T-helper 9 cell (primary cell): Measurements from ENCODE around the gene NELFCD.
"Not testable (repeated sequence)": the region's sequence is repeated elsewhere in the genome, so short reads cannot be mapped to it uniquely, and the experiment has no call there.

Experiments
- DNase-seq: peaks from one replicate; pipeline ENCODE4 v3.0.0-alpha.2; 2020

Gene NELFCD

DNA sequence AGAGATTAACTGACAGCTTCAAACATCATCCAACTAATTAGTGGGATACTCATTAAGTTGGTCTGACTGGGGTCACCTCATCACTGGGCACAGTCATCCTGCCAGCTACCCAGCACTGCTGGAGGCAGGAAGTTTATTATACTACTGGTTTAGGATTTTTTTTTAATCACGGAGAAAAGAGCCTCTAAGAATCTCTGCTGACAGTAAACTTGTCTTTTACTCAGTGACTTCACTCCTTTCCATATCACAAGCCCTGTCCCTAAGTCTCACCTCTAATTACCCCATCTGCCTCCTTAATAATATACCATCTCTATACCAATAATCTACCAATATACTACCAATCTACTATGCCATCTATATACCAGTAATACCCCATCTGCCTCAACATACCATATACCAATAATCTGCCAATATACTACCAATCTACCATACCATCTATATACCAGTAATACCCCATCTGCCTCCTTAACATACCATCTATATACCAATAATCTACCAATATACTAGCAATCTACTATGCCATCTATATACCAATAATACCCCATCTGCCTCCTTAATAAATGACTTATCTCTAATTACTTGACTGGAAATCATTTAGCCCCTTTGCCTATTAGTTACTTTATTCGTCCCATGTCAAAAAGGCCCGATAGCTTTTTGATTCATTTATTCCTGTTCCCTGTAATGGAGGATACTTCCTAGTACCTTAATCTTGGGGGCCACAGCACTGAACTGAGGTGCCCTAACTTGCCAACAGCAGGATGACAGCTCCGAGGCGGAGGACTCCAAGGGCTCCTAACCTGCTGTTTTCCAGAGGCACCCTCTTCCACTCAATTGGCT, 46.1 kb downstream of the NELFCD start:
- DNase-seq = no peak

- DNase-seq = no peak
Observed at GRCh38 chr20:59027741-59028320, 46.8 kb downstream of the NELFCD start.

- DNase-seq = no peak
Observed at GRCh38 chr20:59028812-59029211, 47.8 kb downstream of the NELFCD start.

DNA sequence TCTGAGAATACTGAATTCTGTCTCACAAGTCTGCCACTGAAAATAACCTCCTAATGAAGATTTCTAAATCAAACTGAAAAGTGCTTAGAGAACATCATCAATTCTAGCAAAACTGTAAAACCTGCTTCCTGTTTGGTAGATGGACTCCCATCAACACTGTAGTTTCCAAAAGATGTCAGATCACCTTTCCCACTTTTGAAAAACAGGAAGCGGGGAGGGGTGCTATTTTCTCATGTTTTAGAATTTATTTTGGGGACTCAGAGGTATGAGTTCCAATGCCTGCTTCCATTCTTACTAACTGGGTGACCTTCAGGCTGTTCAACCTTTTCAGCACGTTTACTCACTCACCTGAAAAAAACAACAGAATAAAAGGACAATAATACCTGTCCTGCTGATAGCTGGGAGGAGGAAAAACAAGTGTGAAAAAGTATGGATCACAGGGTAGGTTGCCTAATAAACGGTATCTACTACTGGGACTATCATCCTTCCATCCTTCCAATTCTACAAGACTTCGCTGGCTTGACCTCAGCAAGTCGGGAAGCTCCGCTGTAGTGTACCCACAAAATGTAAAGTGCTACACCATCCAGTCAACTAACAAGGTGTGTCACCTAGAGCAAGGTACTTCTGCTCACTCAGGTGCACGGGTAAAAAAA, 50.0 kb downstream of the NELFCD start:
- DNase-seq = no peak

DNA sequence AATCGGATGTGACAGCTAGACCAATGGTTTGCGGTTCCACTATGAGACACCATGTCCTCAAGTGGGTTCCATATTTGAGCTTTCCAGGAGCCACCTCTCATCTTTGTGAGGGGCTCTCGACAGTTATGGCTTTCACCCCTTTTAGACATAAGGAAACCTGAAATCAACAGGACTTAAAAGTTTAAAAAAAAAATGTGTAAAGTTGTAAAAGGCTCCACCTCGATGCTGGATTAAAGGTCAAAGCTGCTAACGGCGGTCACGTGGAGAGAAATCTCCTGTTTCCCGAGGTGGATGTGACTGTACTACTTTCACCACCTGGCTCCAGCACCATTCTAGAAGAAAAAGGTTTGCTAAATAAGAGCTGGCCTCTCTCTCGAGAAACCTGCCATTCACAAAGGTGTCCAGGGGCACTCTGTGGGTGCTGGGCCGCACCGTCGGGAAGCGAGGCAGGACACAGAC, 50.5 kb downstream of the NELFCD start:
- DNase-seq = no peak

DNA sequence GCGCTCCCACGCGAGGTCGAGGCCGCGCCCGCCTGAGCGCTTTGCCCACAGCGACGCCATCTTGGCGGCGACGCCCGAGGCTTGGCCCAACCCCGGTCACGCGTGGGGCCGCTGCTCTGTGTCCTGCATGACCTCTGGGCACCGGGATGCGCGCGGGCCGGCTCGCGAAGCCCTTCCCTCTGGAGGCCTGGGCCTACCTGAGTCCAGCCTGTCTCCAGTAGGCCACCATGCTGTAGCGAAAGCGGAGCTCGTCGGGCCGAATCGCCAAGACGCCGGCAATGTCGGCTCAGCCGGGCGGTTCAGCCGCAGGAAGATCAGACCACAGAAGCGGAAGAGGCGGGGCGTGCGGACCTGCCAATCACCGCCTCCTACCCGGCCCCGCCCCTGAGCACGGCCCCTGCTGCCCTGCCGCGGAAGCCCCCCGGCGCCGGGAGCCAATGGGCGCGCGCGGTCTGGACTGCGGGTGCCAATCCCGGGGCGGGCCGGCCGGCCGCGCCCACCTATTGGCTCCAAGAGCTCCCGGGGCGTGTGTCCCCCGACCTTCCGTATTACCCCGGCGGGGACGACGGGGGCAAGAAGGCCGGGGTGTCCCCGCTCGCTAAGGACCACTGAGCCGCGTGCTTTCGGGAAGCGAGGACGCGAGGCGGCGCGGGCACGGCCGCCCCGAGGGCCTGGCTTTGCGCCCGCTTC, 51.1 kb downstream of the NELFCD start, which contains the start of gene ATP5F1E:
TSS of gene ATP5F1E (minus strand) at position 313 of the 690 bp plus-strand sequence. CDS start at position 229, 84 bp downstream.
- DNase-seq = peak; percentile 96

DNA sequence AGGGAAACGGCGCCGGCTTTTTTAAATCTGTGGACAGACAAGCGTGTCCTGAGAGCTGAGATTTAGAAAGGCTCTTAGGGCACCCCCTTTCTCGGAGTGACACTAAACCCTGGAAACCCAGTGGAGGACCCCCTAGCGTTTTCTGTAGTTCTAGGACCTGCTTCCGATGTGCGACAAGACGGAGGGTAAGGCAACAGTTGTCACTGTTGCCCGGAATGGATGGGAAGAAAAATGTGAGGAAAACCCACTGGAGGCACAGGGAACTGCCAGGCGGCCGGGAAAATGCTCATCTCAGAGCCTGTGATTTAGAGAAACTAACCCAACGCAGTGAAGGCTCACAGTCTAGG, 51.6 kb downstream of the NELFCD start:
- DNase-seq = no peak

GRCh38 chr20:59033093-59033492, 52.0 kb downstream of the NELFCD start:
- DNase-seq = no peak

DNA sequence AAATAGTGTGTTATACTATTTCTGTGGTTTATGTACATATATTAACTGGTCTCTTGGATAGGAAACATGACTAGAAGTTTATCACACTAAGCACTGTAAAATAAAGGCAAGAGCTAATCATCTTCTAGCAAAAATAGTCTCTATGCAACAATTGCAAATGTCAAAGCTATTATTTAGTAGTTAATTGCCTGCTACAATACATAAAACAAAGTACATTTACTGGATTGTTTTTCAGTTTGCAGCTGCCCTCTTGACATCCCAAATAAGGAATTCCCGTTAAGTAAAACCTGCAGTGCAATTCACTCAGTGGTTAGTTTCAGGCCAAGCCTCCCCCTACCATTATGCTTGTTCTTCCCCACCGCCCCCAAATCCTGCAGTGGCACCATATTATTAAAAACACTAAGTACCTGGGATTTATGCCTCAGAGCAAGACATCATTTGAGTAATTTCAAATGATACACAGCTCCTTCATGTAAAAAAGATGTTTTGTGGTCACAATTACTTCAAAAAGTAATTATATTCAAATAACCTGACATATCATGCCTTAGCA, 52.6 kb downstream of the NELFCD start:
- no peak for DNase-seq

DNA sequence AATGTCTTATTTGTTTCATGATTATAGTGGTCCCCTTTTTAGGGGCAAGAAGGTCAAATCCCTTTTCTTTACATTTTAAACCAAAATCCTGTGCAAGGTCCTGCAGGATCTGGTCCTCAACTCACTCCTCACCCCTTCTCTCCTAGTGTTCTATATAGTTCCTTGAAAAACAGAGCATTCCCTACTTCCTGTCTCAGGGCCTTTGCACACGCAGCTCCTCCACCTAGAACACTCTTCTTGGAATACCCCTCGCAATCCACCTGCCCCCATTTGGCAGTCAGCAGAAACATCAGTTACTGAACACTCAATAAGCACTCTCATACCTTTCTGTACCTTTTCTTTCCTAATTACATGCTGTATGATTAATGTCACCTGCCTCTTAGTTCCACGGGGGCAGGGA, 54.3 kb downstream of the NELFCD start:
- no peak for DNase-seq

DNA sequence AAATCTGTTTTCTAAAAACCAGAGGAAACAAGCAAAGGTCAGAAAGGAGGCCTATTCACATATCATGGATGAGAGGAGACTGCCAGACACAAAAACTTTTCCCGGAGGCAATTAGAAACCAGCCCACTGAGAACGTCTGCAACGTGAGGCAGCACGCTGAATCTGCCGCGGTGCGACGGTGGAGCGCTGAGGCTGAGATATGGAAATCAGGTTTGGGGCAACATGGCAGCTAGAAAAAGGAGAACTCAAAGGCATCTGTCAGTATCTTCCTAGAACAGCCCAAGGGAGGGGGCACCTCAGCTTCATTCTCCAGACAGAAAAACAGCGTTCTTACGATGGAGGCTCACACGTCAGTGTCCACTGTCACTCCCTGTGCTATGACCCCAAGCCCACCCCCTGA, 56.3 kb downstream of the NELFCD start:
- no peak for DNase-seq

- DNase-seq = no peak
Observed at GRCh38 chr20:59039233-59039632, 58.2 kb downstream of the NELFCD start.

DNA sequence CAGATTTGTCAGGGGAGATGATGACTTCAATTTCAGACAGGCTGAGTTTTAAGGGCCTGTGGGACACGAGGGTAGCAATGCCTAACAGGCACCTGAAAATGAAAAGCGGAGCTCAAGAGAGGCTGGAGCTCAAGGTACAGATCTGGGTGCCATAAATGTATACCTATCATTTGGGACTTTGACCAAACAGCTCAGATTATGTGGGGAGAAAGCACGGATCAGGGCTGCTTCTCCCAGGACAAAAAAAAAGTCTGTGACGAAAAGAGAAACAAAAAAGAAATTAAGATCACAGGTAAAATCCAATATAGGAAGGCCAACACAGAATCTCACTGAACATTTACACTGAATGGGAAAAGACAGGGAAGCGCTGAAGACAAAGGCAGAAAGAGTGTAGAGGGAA, 59.6 kb downstream of the NELFCD start:
- no peak for DNase-seq

DNA sequence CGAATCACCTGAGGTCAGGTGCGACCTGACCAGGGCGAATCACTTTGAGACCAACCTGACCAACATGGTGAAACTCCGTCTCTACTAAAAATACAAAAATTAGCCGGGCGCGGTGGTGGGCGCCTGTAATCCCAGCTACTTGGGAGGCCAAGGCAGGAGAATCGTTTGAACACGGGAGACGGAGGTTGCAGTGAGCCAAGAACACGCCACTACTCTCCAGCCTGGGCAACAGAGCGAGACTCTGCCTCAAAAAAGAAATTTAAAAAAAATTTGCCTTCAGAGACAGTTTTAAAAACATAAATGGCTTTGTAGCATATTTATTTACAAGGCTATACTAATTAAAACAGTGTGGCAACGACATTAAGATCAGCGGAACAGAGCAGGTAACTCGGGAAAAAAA, 60.4 kb downstream of the NELFCD start:
- not testable (repeated sequence) for DNase-seq

DNA sequence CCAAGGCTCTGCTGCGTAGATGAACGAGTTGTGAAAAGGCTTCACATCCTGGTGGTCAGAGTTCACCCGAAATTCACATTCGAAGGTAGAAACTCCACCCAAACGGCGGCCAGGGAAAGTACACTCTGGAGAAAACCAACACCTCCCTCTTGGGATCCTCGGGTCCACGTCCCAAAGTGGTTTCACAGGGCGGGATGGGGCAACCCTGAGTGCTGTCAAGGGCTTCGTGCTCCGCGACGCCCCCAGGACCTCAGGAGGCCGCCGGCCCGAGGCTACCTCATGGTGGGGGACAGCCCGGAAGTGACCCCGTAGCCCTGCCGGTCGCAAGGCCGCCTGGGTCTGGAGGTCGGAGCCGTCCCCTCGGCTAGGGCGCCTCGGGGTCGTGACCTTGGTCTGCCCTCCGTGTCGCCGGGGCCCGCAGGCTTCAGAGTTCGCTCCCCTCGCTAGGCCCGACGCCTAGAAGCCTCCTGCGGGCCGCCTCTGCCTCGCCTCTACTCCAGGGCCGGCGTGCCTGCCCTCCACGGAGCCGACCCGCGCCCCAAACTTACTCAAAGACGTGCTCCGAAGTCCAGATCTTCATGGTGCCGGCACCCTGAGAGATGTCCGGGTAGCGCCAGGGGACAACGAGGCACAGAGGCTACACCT, 61.2 kb downstream of the NELFCD start, which contains the start of gene PRELID3B:
TSS of gene PRELID3B (minus strand) at position 636 of the 645 bp plus-strand sequence. CDS start at position 580, 56 bp downstream.
- DNase-seq = no peak

GRCh38 chr20:59042796-59043631, 62.0 kb downstream of the NELFCD start:
- DNase-seq = peak; percentile 90

DNA sequence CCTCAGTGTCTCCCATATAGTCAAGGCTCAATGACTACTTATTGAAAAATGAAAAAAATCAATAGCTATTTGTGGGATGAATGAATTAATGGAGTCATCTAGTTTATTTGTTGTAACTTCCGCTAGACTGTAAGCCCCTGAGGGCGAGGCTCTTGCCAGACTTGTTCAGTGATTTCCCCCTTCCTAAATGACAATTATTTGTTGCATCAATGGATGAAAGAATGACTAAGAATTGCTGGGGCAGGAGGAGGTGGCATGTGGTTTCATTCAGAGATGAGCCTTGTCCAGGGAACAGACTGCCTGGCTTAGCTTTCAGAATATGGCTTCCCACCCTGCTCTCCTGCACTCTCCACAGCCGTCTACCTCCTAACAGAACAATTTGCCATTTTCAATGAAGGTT, 62.6 kb downstream of the NELFCD start:
- no peak for DNase-seq

GRCh38 chr20:59044295-59044694, 63.2 kb downstream of the NELFCD start:
- no peak for DNase-seq
